Erythroblast (primary cell): ENCODE results near the gene DDR1.

Experiments
- GATA1 ChIP-seq: IDR thresholded peaks from 2 replicates; pipeline ENCODE4 v1.6.1; 2011; ENCODE audit warnings: low read depth, mild to moderate bottlenecking, control low read depth, low read length, moderate library complexity
- POLR2A ChIP-seq: IDR thresholded peaks from 2 replicates; pipeline ENCODE4 v1.6.1; 2011; ENCODE audit warnings: mild to moderate bottlenecking, low read length

DNA sequence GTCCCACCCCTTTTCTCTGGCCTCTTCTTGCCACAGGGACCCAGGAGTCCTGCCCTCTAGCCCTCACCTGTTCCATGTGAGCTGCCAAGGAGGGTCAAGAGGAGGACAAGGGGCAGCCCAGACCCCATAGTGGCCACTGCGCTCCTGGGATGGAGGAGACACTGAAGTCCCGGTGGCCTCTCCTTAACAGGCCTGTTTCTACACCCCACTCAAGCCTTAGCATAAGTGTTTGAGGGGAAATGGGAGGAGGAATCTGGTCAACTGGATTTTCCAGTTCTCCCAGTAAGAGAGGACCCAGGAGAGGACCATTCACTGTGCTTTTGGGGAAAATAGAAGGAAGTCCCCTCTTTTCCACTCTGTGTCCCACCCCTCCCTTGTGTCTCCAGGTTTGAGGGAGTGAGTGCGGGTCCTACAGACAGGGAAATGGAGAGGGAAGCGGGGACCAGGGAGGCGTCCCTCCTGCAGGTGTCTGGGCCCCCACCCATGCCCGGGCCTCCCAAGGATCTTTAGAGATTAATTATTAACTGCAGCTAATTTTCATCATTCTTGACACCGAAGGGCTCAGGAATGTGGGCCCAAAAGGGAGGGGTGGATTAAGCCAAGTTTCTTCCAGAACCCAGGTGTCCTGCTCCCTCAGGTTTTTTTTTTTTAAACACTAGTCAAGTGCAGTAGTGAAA is 47.8 kb downstream of the DDR1 start, which contains the start of gene SFTA2:
- TF ChIP-seq POLR2A: no peak
- no peak for TF ChIP-seq GATA1
